Tibial artery (tissue), 4 donors: ENCODE data around the gene TTC7B.

ENCODE experiments used
- DNase-seq, 2 donors: peaks; one replicate each; pipeline ENCODE4 v3.0.0-alpha.2; 2019
- H3K27ac ChIP-seq, 2 donors: fragments of 200-600 bp; sonication (generic) in 1 of 2; 1 replicate in 1 of 2; 2 replicates in 1 of 2; pipeline ENCODE4 v1.5.1; 2018 to 2019; ENCODE audit warnings: mild to moderate bottlenecking in 1 of 2
- H3K27me3 ChIP-seq, 2 donors: fragments of 200-600 bp; sonication (generic) in 1 of 2; one replicate each; pipeline versions ENCODE4 v1.5.1 to v1.6.0; 2016 to 2019
- H3K36me3 ChIP-seq, 3 donors: fragments of 200-600 bp; sonication (generic) in 2 of 3; one replicate each; pipeline ENCODE4 v1.5.1; 2016 to 2019; ENCODE audit warnings: mild to moderate bottlenecking in 2 of 3
- H3K4me1 ChIP-seq, 4 donors: fragments of 200-600 bp; sonication (generic) in 2 of 4; 1 replicate in 3 of 4; 2 replicates in 1 of 4; pipeline ENCODE4 v1.5.1; 2016 to 2019
- H3K4me3 ChIP-seq, 2 donors: fragments of 200-600 bp; sonication (generic) in 1 of 2; 1 replicate in 1 of 2; 2 replicates in 1 of 2; pipeline ENCODE4 v1.5.1; 2018 to 2019; ENCODE audit warnings: mild to moderate bottlenecking in 2 of 2
- H3K9me3 ChIP-seq, 3 donors: fragments of 200-600 bp; sonication (generic) in 1 of 3; one replicate each; pipeline ENCODE4 v1.5.1; 2016 to 2019
- CTCF ChIP-seq, 2 experiments: fragments of 200-600 bp in 1 of 2; fragments of 450-650 bp in 1 of 2; IDR thresholded peaks; one replicate each; pipeline ENCODE4 v1.5.1; 2017 to 2019; ENCODE audit warnings: antibody characterized with exemption in 2 of 2, mild to moderate bottlenecking in 1 of 2, moderate library complexity in 1 of 2
- intact Hi-C: fragments of 100-400 bp; cut with DNase I; formaldehyde crosslinking; loops from one replicate; pipeline ENCODE4 v1.15.0; 2023; ENCODE audit warnings: low total_unique reads

Gene TTC7B

DNA sequence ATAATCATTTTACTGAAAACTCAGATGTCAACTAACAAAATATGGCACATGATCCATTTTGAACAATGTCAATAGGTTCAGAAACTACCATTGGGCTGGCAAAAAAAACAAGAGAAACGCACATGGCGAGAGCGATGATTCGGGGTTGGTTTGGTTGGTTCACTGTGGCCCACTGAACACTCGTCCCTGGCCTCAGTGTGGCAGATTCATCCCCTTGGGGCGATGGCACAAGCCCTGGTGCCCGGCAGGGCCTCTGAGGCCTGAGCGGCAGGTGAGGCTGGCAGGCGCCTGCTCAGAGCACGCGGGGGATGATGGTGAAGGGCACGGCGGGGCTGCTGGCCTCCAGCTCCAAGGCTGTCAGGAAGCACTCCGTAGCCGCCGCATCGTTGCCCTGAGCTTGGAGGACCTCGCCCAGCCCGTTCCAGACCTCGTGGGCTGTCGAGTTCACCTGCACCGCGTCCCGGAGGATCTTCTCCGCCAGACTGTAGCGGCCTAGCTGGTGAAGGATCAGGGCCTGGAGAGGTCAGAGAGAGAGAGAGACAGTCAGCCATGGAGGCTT, 275.1 kb downstream of the TTC7B start:
- DNase-seq = no peak

GRCh38 chr14:90540437-90540836, 275.8 kb downstream of the TTC7B start:
- TF ChIP-seq CTCF (IDR thresholded peaks at IDR 0.05) = no peak
- Histone ChIP-seq H3K4me3 (no peak overlapping the region), H3K9me3 (no peaks in the 10 kb centered on the region), H3K36me3 (peaks cover 0 to 20% (median 11%) of the 10 kb centered on the region in 3 donors), H3K4me1 (peaks cover 0 to 21% (median 7%) of the 10 kb centered on the region in 4 donors), H3K27me3 (no peaks in the 10 kb centered on the region), H3K27ac (no peak overlapping the region)
- intact Hi-C loops = no loop called here
- no peak for DNase-seq

More for the DNA sequence above, 275.1 kb downstream of the TTC7B start:
- H3K4me3 ChIP-seq = no peak overlapping the region
- H3K27me3 ChIP-seq = no peaks in the 10 kb centered on the region
- peaks cover 0 to 20% (median 11%) of the 10 kb centered on the region in 3 donors for H3K36me3 ChIP-seq
- TF ChIP-seq CTCF (IDR thresholded peaks at IDR 0.05) = no peak
- no peak overlapping the region for H3K27ac ChIP-seq
- peaks cover 3 to 25% (median 14%) of the 10 kb centered on the region in 4 donors for H3K4me1 ChIP-seq
- H3K9me3 ChIP-seq = no peaks in the 10 kb centered on the region
- intact Hi-C loops = no loop called here

DNA sequence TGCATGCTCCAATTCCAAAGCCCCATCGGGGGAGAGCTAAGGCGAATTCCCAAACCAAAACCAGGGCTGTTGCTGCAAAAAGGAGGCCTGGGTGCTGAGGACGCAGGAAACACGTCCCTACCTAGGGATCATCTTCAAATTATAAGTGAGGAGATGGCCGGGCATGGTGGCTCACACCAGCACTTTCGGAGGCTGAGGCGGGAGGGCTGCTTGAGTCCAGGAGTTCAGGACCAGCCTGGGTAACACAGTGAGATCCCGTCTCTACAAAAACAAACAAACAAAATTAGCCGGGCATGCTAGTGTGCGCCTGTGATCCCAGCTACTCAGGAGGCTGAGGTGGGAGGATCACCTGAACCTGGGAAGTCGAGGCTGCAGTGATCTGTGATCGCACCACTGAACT, 276.2 kb downstream of the TTC7B start:
- Histone ChIP-seq H3K27me3 (no peaks in the 10 kb centered on the region), H3K4me1 (peaks cover 0 to 17% (median 3%) of the 10 kb centered on the region in 4 donors), H3K4me3 (no peak overlapping the region), H3K9me3 (no peaks in the 10 kb centered on the region), H3K27ac (no peak overlapping the region), H3K36me3 (peaks cover 0 to 20% (median 11%) of the 10 kb centered on the region in 3 donors)
- no peak for DNase-seq
- TF ChIP-seq CTCF (IDR thresholded peaks at IDR 0.05) = no peak
- intact Hi-C loops = no loop called here

- H3K4me3 ChIP-seq = no peak overlapping the region
- no peaks in the 10 kb centered on the region for H3K9me3 ChIP-seq
- no peaks in the 10 kb centered on the region for H3K27me3 ChIP-seq
- no peak for TF ChIP-seq CTCF (IDR thresholded peaks at IDR 0.05)
- peaks cover 0 to 20% (median 11%) of the 10 kb centered on the region in 3 donors for H3K36me3 ChIP-seq
- peaks cover 0 to 16% (median 2%) of the 10 kb centered on the region in 4 donors for H3K4me1 ChIP-seq
- DNase-seq = no peak
- H3K27ac ChIP-seq = no peak overlapping the region
- intact Hi-C loops = no loop called here
These were observed 276.8 kb downstream of the TTC7B start for GRCh38 chr14:90539496-90539775.

- H3K4me1 ChIP-seq = peaks cover 0 to 20% (median 6%) of the 10 kb centered on the region in 4 donors
- H3K27ac ChIP-seq = no peak overlapping the region
- TF ChIP-seq CTCF (IDR thresholded peaks at IDR 0.05) = no peak
- no peaks in the 10 kb centered on the region for H3K9me3 ChIP-seq
- DNase-seq = no peak
- H3K27me3 ChIP-seq = no peaks in the 10 kb centered on the region
- peaks cover 0 to 20% (median 11%) of the 10 kb centered on the region in 3 donors for H3K36me3 ChIP-seq
- H3K4me3 ChIP-seq = no peak overlapping the region
- intact Hi-C loops = no loop called here
These were observed 277.3 kb downstream of the TTC7B start for GRCh38 chr14:90538716-90539495.
